Skeletal muscle tissue (tissue), 4 donors: ENCODE measurements around the gene PAXIP1. TPM values are rescaled to one million over a fixed set of nuclear protein-coding genes. Genes with fewer than 3 reads are reported as not detected.

Experiments used
- H3K27ac ChIP-seq: one replicate; pipeline ENCODE4 v1.7.0; 2013; ENCODE audit warnings: mild to moderate bottlenecking, low read depth, low read length, inconsistent platforms
- H3K27me3 ChIP-seq, 3 donors: one replicate each; pipeline ENCODE4 v1.7.0; 2013; ENCODE audit warnings: low read length in 3 of 3; ENCODE audit not compliant: control insufficient read depth in 3 of 3, insufficient read depth in 3 of 3
- H3K36me3 ChIP-seq, 3 donors: one replicate each; pipeline ENCODE4 v1.7.0; 2013; ENCODE audit warnings: low read length in 3 of 3; ENCODE audit not compliant: control insufficient read depth in 3 of 3, insufficient read depth in 3 of 3
- H3K4me1 ChIP-seq, 3 donors: one replicate each; pipeline ENCODE4 v1.7.0; 2013; ENCODE audit warnings: low read length in 3 of 3, mild to moderate bottlenecking in 3 of 3; ENCODE audit not compliant: control insufficient read depth in 3 of 3, insufficient read depth in 3 of 3
- H3K4me3 ChIP-seq, 3 donors: one replicate each; pipeline ENCODE4 v1.7.0; 2013; ENCODE audit warnings: low read length in 3 of 3
- H3K9ac ChIP-seq, 3 donors: one replicate each; pipeline ENCODE4 v1.7.0; 2013; ENCODE audit warnings: low read length in 3 of 3, mild to moderate bottlenecking in 3 of 3, moderate library complexity in 2 of 3, low read depth in 1 of 3
- H3K9me3 ChIP-seq, 3 donors: one replicate each; pipeline ENCODE4 v1.7.0; 2013; ENCODE audit warnings: low read length in 3 of 3; ENCODE audit not compliant: control insufficient read depth in 3 of 3
- total RNA-seq: library from RNA; depleted of rRNA; stranded (reverse); fragments of >200 nt; gene quantifications from one replicate; pipeline ENCODE4 v1.2.3, GENCODE V29; 2014
- donor health status: Osteomylitis.

The PAXIP1 gene
- total RNA-seq, 1 donor from 2014 or later, result 7.8 TPM

GRCh38 chr7:154996756-154997155 is 6.2 kb downstream of the PAXIP1 start:
- H3K9ac ChIP-seq, result no peak overlapping the region
- no peak overlapping the region for H3K4me3 ChIP-seq
- H3K9me3 ChIP-seq, result no peaks in the 10 kb centered on the region
- peaks cover 2 to 6% (median 2%) of the 10 kb centered on the region in 3 donors for H3K4me1 ChIP-seq
- H3K27me3 ChIP-seq, result no peaks in the 10 kb centered on the region
- H3K36me3 ChIP-seq, result peaks cover 8 to 30% (median 20%) of the 10 kb centered on the region in 3 donors
- H3K27ac ChIP-seq, result no peak overlapping the region

GRCh38 chr7:154996101-154996500 is 6.8 kb downstream of the PAXIP1 start:
- no peak overlapping the region for H3K9ac ChIP-seq
- no peak overlapping the region for H3K4me3 ChIP-seq
- H3K27ac ChIP-seq, result no peak overlapping the region
- H3K9me3 ChIP-seq, result no peaks in the 10 kb centered on the region
- H3K4me1 ChIP-seq, result peaks cover 0 to 3% (median 0%) of the 10 kb centered on the region in 3 donors
- H3K27me3 ChIP-seq, result no peaks in the 10 kb centered on the region
- peaks cover 8 to 30% (median 25%) of the 10 kb centered on the region in 3 donors for H3K36me3 ChIP-seq

- peaks cover 8 to 30% (median 28%) of the 10 kb centered on the region in 3 donors for H3K36me3 ChIP-seq
- H3K4me1 ChIP-seq, result no peaks in the 10 kb centered on the region
- no peaks in the 10 kb centered on the region for H3K27me3 ChIP-seq
- H3K4me3 ChIP-seq, result no peak overlapping the region
- no peak overlapping the region for H3K9ac ChIP-seq
- H3K27ac ChIP-seq, result no peak overlapping the region
- no peaks in the 10 kb centered on the region for H3K9me3 ChIP-seq
Measured at GRCh38 chr7:154994996-154995395, 7.9 kb downstream of the PAXIP1 start.

GRCh38 chr7:154990964-154991540 is 11.9 kb downstream of the PAXIP1 start:
- Histone ChIP-seq H3K36me3 (peaks cover 2 to 16% (median 12%) of the 10 kb centered on the region in 3 donors), H3K4me1 (peaks cover 0 to 2% (median 0%) of the 10 kb centered on the region in 3 donors), H3K4me3 (no peak overlapping the region), H3K9me3 (no peaks in the 10 kb centered on the region), H3K27ac (no peak overlapping the region), H3K9ac (no peak overlapping the region), H3K27me3 (no peaks in the 10 kb centered on the region)

- H3K4me1 ChIP-seq, result peaks cover 0 to 5% (median 4%) of the 10 kb centered on the region in 3 donors
- no peak overlapping the region for H3K27ac ChIP-seq
- no peak overlapping the region for H3K9ac ChIP-seq
- no peak overlapping the region for H3K4me3 ChIP-seq
- H3K36me3 ChIP-seq, result peaks cover 2 to 8% (median 2%) of the 10 kb centered on the region in 3 donors
- H3K27me3 ChIP-seq, result no peaks in the 10 kb centered on the region
- H3K9me3 ChIP-seq, result no peaks in the 10 kb centered on the region
Measured at GRCh38 chr7:154987571-154987970, 15.4 kb downstream of the PAXIP1 start.

- H3K9ac ChIP-seq, result no peak overlapping the region
- no peak overlapping the region for H3K27ac ChIP-seq
- no peak overlapping the region for H3K4me3 ChIP-seq
- no peaks in the 10 kb centered on the region for H3K9me3 ChIP-seq
- peaks cover 0 to 5% (median 4%) of the 10 kb centered on the region in 3 donors for H3K4me1 ChIP-seq
- no peaks in the 10 kb centered on the region for H3K27me3 ChIP-seq
- peaks cover 0 to 8% (median 0%) of the 10 kb centered on the region in 3 donors for H3K36me3 ChIP-seq
Measured at GRCh38 chr7:154986200-154986945, 16.6 kb downstream of the PAXIP1 start.

- no peaks in the 10 kb centered on the region for H3K27me3 ChIP-seq
- H3K9ac ChIP-seq, result no peak overlapping the region
- peaks cover 0 to 7% (median 2%) of the 10 kb centered on the region in 3 donors for H3K36me3 ChIP-seq
- H3K27ac ChIP-seq, result no peak overlapping the region
- no peaks in the 10 kb centered on the region for H3K9me3 ChIP-seq
- no peak overlapping the region for H3K4me3 ChIP-seq
- H3K4me1 ChIP-seq, result peaks cover 0 to 5% (median 4%) of the 10 kb centered on the region in 3 donors
Measured at GRCh38 chr7:154985230-154985629, 17.7 kb downstream of the PAXIP1 start.

GRCh38 chr7:154984601-154985188 is 18.2 kb downstream of the PAXIP1 start:
- Histone ChIP-seq H3K27ac (no peak overlapping the region), H3K9me3 (no peaks in the 10 kb centered on the region), H3K4me1 (peaks cover 0 to 5% (median 4%) of the 10 kb centered on the region in 3 donors), H3K36me3 (peaks cover 0 to 9% (median 2%) of the 10 kb centered on the region in 3 donors), H3K9ac (no peak overlapping the region), H3K4me3 (no peak overlapping the region), H3K27me3 (no peaks in the 10 kb centered on the region)

- H3K4me3 ChIP-seq, result no peak overlapping the region
- H3K27ac ChIP-seq, result no peak overlapping the region
- H3K4me1 ChIP-seq, result no peaks in the 10 kb centered on the region
- no peaks in the 10 kb centered on the region for H3K27me3 ChIP-seq
- no peak overlapping the region for H3K9ac ChIP-seq
- H3K36me3 ChIP-seq, result peaks cover 3 to 29% (median 18%) of the 10 kb centered on the region in 3 donors
- H3K9me3 ChIP-seq, result no peaks in the 10 kb centered on the region
Measured at GRCh38 chr7:154978017-154978416, 24.9 kb downstream of the PAXIP1 start.

- Histone ChIP-seq H3K27me3 (no peaks in the 10 kb centered on the region), H3K9me3 (no peaks in the 10 kb centered on the region), H3K27ac (no peak overlapping the region), H3K4me1 (no peaks in the 10 kb centered on the region), H3K9ac (no peak overlapping the region), H3K36me3 (peaks cover 3 to 27% (median 23%) of the 10 kb centered on the region in 3 donors), H3K4me3 (no peak overlapping the region)
Measured at GRCh38 chr7:154977250-154977649, 25.7 kb downstream of the PAXIP1 start.
